HepG2 (cell line): ENCODE results near the gene BATF3. TPM values are rescaled to one million over a fixed set of nuclear protein-coding genes. Genes with fewer than 3 reads are reported as not detected.

Source experiments
- ATAC-seq: fragments of 200-7000 bp; cut with Tn5 transposase; 3 replicates; pipeline ENCODE4 v1.9.1; 2020; ENCODE audit warnings: mild to moderate bottlenecking, moderate library complexity
- BruUV-seq: library from RNA; stranded (reverse); fragments of 400-500 nt; replicated peaks from 2 replicates; lab custom pipeline; 2021; lab: Mats Ljungman, UMichigan
- CTCF ChIA-PET: fragments of 300-600 bp; formaldehyde crosslinking; extraction: SDS; loops from one replicate; lab custom pipeline; 2021; ENCODE audit warnings: low total read pairs, inconsistent platforms, low intra/inter-chr PET ratio; lab: Yijun Ruan, JAX
- POLR2A ChIA-PET: fragments of 350-600 bp; sonication (Branson Sonifier 250); formaldehyde crosslinking; loops from one replicate; lab custom pipeline; 2020; ENCODE audit warnings: antibody characterized with exemption, inconsistent platforms; lab: Yijun Ruan, JAX
- DNase-seq: peaks from one replicate; pipeline ENCODE4 v3.0.0-alpha.2; 2015; ENCODE audit warnings: low spot score
- FAIRE-seq: peaks from 3 replicates; lab custom pipeline; 2011; peaks lifted over from hg19 to GRCh38; lab: Jason Lieb, UNC
- H2AFZ ChIP-seq: one replicate; pipeline ENCODE4 v1.6.1; 2011; ENCODE audit warnings: low read length, inconsistent platforms
- H3K27ac ChIP-seq: fragments of 300-600 bp; 3 replicates; pipeline ENCODE4 v1.8.0; 2011; ENCODE audit warnings: mixed run types, mild to moderate bottlenecking, mixed read lengths, low read length, inconsistent platforms; ENCODE audit not compliant: insufficient read depth; ENCODE audit errors: extremely low read length
- H3K27me3 ChIP-seq, 2 experiments: fragments of 200-600 bp in 1 of 2; 2 replicates in 1 of 2; 3 replicates in 1 of 2; pipeline versions ENCODE4 v1.6.0 to v1.8.0; 2011; ENCODE audit warnings: low read length in 2 of 2, mild to moderate bottlenecking in 2 of 2, moderate library complexity in 2 of 2, inconsistent platforms in 1 of 2; ENCODE audit not compliant: insufficient read depth in 2 of 2, control insufficient read depth in 1 of 2
- H3K36me3 ChIP-seq, 2 experiments: fragments of 200-600 bp in 1 of 2; replicated peaks in 1 of 2; 2 replicates in 1 of 2; 3 replicates in 1 of 2; pipeline versions ENCODE4 v1.5.1 to v1.8.0; 2011; ENCODE audit warnings: low read length in 2 of 2, inconsistent platforms in 1 of 2; ENCODE audit not compliant: insufficient read depth in 2 of 2, control insufficient read depth in 1 of 2
- H3K4me1 ChIP-seq: 2 replicates; pipeline ENCODE4 v1.5.1; 2012; ENCODE audit warnings: low read length, inconsistent platforms; ENCODE audit not compliant: insufficient read depth
- H3K4me2 ChIP-seq: 2 replicates; pipeline ENCODE4 v1.6.0; 2011; ENCODE audit warnings: low read depth, low read length, inconsistent platforms
- H3K4me3 ChIP-seq, 3 experiments: fragments of 200-600 bp in 1 of 3; sonication (generic), shearing (Covaris generic) in 1 of 3; replicated peaks in 1 of 3; 2 replicates each; pipeline ENCODE4 v1.5.1; 2011 to 2016; ENCODE audit warnings: low read length in 3 of 3, inconsistent platforms in 2 of 3, low read depth in 2 of 3, mild to moderate bottlenecking in 2 of 3, control low read depth in 1 of 3, mixed read lengths in 1 of 3; ENCODE audit not compliant: insufficient read depth in 1 of 3
- H3K79me2 ChIP-seq: one replicate; pipeline ENCODE4 v1.6.1; 2011; ENCODE audit warnings: low read length, inconsistent platforms; ENCODE audit not compliant: insufficient read depth
- H3K9ac ChIP-seq: 2 replicates; pipeline ENCODE4 v1.6.0; 2011; ENCODE audit warnings: mild to moderate bottlenecking, low read depth, low read length, inconsistent platforms; ENCODE audit not compliant: insufficient read depth
- H3K9me3 ChIP-seq: 2 replicates; pipeline ENCODE4 v1.5.1; 2012; ENCODE audit warnings: mild to moderate bottlenecking, low read length
- H4K20me1 ChIP-seq: 2 replicates; pipeline ENCODE4 v1.6.0; 2011; ENCODE audit warnings: inconsistent platforms, mild to moderate bottlenecking, low read length, moderate library complexity; ENCODE audit not compliant: insufficient read depth
- ATF4 ChIP-seq, 2 experiments: fragments of 450-650 bp in 1 of 2; sonication (generic) in 1 of 2; formaldehyde crosslinking; IDR thresholded peaks; 2 replicates each; pipeline versions ENCODE4 v1.5.0 to v1.8.0; 2020 to 2022; ENCODE audit warnings: mild to moderate bottlenecking in 1 of 2, missing genetic modification reagents in 1 of 2
- BCL6 ChIP-seq: IDR thresholded peaks from 2 replicates; pipeline ENCODE4 v1.6.1; 2016; ENCODE audit warnings: missing genetic modification reagents, missing compliant biosample characterization
- GMEB2 ChIP-seq: IDR thresholded peaks from 2 replicates; pipeline ENCODE4 v1.6.1; 2016; ENCODE audit warnings: missing biosample characterization, missing genetic modification reagents, low read depth
- GZF1 ChIP-seq: sonication (generic); formaldehyde crosslinking; IDR thresholded peaks from 2 replicates; pipeline ENCODE4 v1.5.1; 2020; ENCODE audit warnings: mild to moderate bottlenecking, missing genetic modification reagents
- HOXA5 ChIP-seq: sonication (generic); formaldehyde crosslinking; IDR thresholded peaks from 2 replicates; pipeline ENCODE4 v1.4.0; 2020; ENCODE audit warnings: missing genetic modification reagents
- MATR3 ChIP-seq: sonication (generic); formaldehyde crosslinking; IDR thresholded peaks from 2 replicates; pipeline ENCODE4 v1.4.0; 2020; ENCODE audit warnings: missing genetic modification reagents
- NFRKB ChIP-seq: fragments of 450-650 bp; IDR thresholded peaks from 2 replicates; pipeline ENCODE4 v1.6.1; 2017
- POGZ ChIP-seq: sonication (generic); formaldehyde crosslinking; IDR thresholded peaks from 2 replicates; pipeline ENCODE4 v1.4.0; 2020; ENCODE audit warnings: mild to moderate bottlenecking, missing genetic modification reagents
- REL ChIP-seq: sonication (generic); formaldehyde crosslinking; conservative IDR thresholded peaks from 2 replicates; pipeline ENCODE4 v1.8.0; 2022; ENCODE audit warnings: mild to moderate bottlenecking, missing genetic modification reagents, moderate library complexity
- SMAD3 ChIP-seq: sonication (generic); formaldehyde crosslinking; IDR thresholded peaks from 2 replicates; pipeline ENCODE4 v1.4.0; 2020; ENCODE audit warnings: missing genetic modification reagents
- TARDBP ChIP-seq: sonication (generic); formaldehyde crosslinking; IDR thresholded peaks from 2 replicates; pipeline ENCODE4 v1.8.0; 2022; ENCODE audit warnings: mild to moderate bottlenecking, missing genetic modification reagents
- ZNF430 ChIP-seq: sonication (generic); formaldehyde crosslinking; IDR thresholded peaks from 2 replicates; pipeline ENCODE4 v1.9.0; 2021; ENCODE audit warnings: mild to moderate bottlenecking, missing genetic modification reagents
- ZNF770 ChIP-seq: sonication (generic); formaldehyde crosslinking; IDR thresholded peaks from 2 replicates; pipeline ENCODE4 v1.5.0; 2020; ENCODE audit warnings: mild to moderate bottlenecking, missing genetic modification reagents
- WGBS: methylation state at CpG from one replicate; pipeline ENCODE4 v1.1.6; 2017; ENCODE audit warnings: low lambda C conversion rate; 5-methylcytosine and 5-hydroxymethylcytosine counted together
- in situ Hi-C: cut with HindIII; loops from 2 replicates; pipeline ENCODE4 v1.10.0; 2017; ENCODE audit warnings: low pct_unique_long_range_greater_than_20kb; ENCODE audit not compliant: extremely low pct_ligation_motif_present
- intact Hi-C: fragments of 100-400 bp; cut with micrococcal nuclease; formaldehyde crosslinking; loops from one replicate; pipeline ENCODE4 v1.10.0; 2022; ENCODE audit not compliant: unreplicated experiment
- polyA plus RNA-seq, 8 experiments: library from polyadenylated mRNA; depleted of rRNA in 3 of 8; stranded (reverse) in 7 of 8; unstranded in 1 of 8; fragments of >200 nt; fragmentation: Illumina TruSeq in 4 of 8; extraction: Trizol in 4 of 8; gene quantifications; 2 replicates each; pipeline versions ENCODE4 v1.2.1 to v1.2.3, GENCODE V29; 2011 to 2016; ENCODE audit warnings: low read depth in 4 of 8, missing spikeins in 1 of 8, mixed read lengths in 1 of 8; ENCODE audit not compliant: insufficient read depth in 1 of 8
- total RNA-seq, 5 experiments: library from RNA; depleted of rRNA; stranded (reverse); fragments of >200 nt; fragmentation: Illumina TruSeq; extraction: Trizol; gene quantifications; 2 replicates each; pipeline ENCODE4 v1.2.3, GENCODE V29; 2016; ENCODE audit warnings: low read depth in 1 of 5

BATF3 gene
- total and polyA plus RNA-seq, 2 of the 13 experiments (the other 11 are each of a cell fraction or from before 2014, with no cell fraction given) = 0.13 TPM; not detected in 1

- no peak overlapping the region for H3K9ac ChIP-seq
- no peak overlapping the region for H2AFZ ChIP-seq
- peaks cover 4 to 76% of the 10 kb centered on the region in 2 experiments; a peak in 4 of 5 replicates for H3K27me3 ChIP-seq
- no peak overlapping the region for H3K4me3 ChIP-seq
- no peaks in the 10 kb centered on the region for H3K36me3 ChIP-seq
- no peak overlapping the region for H3K4me2 ChIP-seq
- DNase-seq = no peak
- no TSS peak for BruUV-seq
- H3K27ac ChIP-seq = no peak overlapping the region
- TF ChIP-seq HOXA5 (CRISPR knock-in tag) = no peak
- no peak for TF ChIP-seq TARDBP
- no peak for TF ChIP-seq REL (CRISPR knock-in tag)
- TF ChIP-seq SMAD3 (CRISPR knock-in tag) = no peak
- TF ChIP-seq ZNF430 = no peak
- TF ChIP-seq ZNF770 (CRISPR knock-in tag) = no peak
- no peak for TF ChIP-seq GMEB2 (CRISPR knock-in tag)
- no peak for TF ChIP-seq MATR3
- no peak for TF ChIP-seq POGZ (CRISPR knock-in tag)
- no peak for TF ChIP-seq ATF4 (CRISPR knock-in tag; IDR thresholded peaks at IDR 0.05)
- no peak for TF ChIP-seq GZF1
- no peak for TF ChIP-seq BCL6 (CRISPR knock-in tag)
- no peak for TF ChIP-seq NFRKB
- in situ Hi-C loops (no loop called here), intact Hi-C loops (no loop called here)
- H3K9me3 ChIP-seq = no peaks in the 10 kb centered on the region
- FAIRE-seq = no peak
- ChIA-PET POLR2A (no interaction called here), CTCF (no interaction called here)
- 91% methylated on average over 3 of the region's 4 CpGs for WGBS
- H3K79me2 ChIP-seq = no peaks in the 10 kb centered on the region
- H4K20me1 ChIP-seq = no peaks in the 10 kb centered on the region
- peaks cover 11% of the 10 kb centered on the region for H3K4me1 ChIP-seq
- ATAC-seq = no peak
Observed at GRCh38 chr1:212690816-212691403, 8.7 kb downstream of the BATF3 start.
